Measurements from ENCODE around the gene PRDM11.

The PRDM11 gene

GRCh38 chr11:45263773-45264172 is 117.3 kb downstream of the PRDM11 start:
- no peak for DNase-seq (ENCODE audit: low spot score)

GRCh38 chr11:45264839-45265515 is 118.5 kb downstream of the PRDM11 start:
- DNase-seq (ENCODE audit: low spot score), result peak; percentile 83

- no peak for DNase-seq (ENCODE audit: low spot score)
These were observed 119.7 kb downstream of the PRDM11 start for GRCh38 chr11:45265969-45266675.

GRCh38 chr11:45266676-45267020 is 120.2 kb downstream of the PRDM11 start:
- no peak for DNase-seq (ENCODE audit: low spot score)

GRCh38 chr11:45267052-45267451 is 120.6 kb downstream of the PRDM11 start:
- no peak for DNase-seq (ENCODE audit: low spot score)

- DNase-seq (ENCODE audit: low spot score), result no peak
These were observed 121.3 kb downstream of the PRDM11 start for GRCh38 chr11:45267652-45268299.

GRCh38 chr11:45269678-45270077 is 123.2 kb downstream of the PRDM11 start:
- DNase-seq (ENCODE audit: low spot score), result no peak

- no peak for DNase-seq (ENCODE audit: low spot score)
These were observed 124.7 kb downstream of the PRDM11 start for GRCh38 chr11:45270946-45271716.

GRCh38 chr11:45272701-45273100 is 126.3 kb downstream of the PRDM11 start:
- peak; percentile 40 for DNase-seq (ENCODE audit: low spot score)

- DNase-seq (ENCODE audit: low spot score), result no peak
These were observed 127.1 kb downstream of the PRDM11 start for GRCh38 chr11:45273509-45273908.

- DNase-seq (ENCODE audit: low spot score), result no peak
These were observed 127.8 kb downstream of the PRDM11 start for GRCh38 chr11:45274206-45274605.

- no peak for DNase-seq (ENCODE audit: low spot score)
These were observed 129.4 kb downstream of the PRDM11 start for GRCh38 chr11:45275828-45276227.

GRCh38 chr11:45278714-45279113 is 132.3 kb downstream of the PRDM11 start:
- no peak for DNase-seq (ENCODE audit: low spot score)

GRCh38 chr11:45279645-45280044 is 133.2 kb downstream of the PRDM11 start:
- no peak for DNase-seq (ENCODE audit: low spot score)

- peak; percentile 40 for DNase-seq (ENCODE audit: low spot score)
These were observed 134.0 kb downstream of the PRDM11 start for GRCh38 chr11:45280449-45280848.

GRCh38 chr11:45282081-45282480 is 135.6 kb downstream of the PRDM11 start:
- no peak for DNase-seq (ENCODE audit: low spot score)

All from COLO829 (cell line).